HG02623 (cell line): Measurements from ENCODE around the gene TUBB6.

Experiments
- ATAC-seq: cut with Tn5 transposase; IDR thresholded peaks from one replicate; pipeline ENCODE4 v1.9.1; 2021; ENCODE audit warnings: moderate library complexity; ENCODE audit not compliant: unreplicated experiment

TUBB6 gene

DNA sequence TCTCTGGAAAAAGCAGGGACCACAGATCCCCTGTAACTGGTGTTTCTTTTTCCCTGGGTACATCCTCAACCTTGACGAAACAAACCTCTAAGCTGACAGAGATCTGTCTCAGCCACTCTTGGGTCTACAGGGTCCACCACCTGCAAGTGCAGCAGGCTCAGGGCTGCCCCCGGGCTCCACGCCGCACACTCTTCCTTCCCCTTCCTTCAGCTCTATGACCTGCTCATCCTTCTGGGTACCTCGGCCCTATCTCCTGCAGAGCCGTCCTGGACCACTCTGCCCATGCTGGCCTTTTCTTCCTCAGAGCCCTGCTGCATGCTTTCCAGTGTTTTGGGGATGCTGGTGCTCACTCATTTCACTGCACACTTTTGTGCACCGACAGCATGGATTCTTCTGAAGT, 27.5 kb downstream of the TUBB6 start:
- no peak for ATAC-seq

DNA sequence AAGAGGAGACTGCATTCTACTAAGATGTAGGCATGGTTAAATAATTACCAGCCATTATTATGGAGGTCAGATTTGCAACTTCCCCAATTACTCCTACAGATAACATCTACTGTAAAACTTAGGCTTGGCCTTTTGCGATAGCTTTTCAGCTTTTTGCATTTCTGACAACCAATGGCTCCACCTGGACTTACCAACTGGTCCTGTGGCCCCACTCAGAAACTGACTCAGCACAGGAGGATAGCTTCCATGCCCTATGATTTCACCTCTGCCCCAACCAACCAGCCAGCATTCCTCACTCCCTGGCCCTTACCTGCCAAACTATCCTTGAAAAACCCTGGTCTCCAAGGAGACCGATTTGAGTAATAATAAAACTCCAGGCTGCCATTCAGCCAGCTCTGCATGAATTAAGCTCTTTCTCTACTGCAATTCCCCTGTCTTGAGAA, 28.2 kb downstream of the TUBB6 start:
- ATAC-seq, result no peak

DNA sequence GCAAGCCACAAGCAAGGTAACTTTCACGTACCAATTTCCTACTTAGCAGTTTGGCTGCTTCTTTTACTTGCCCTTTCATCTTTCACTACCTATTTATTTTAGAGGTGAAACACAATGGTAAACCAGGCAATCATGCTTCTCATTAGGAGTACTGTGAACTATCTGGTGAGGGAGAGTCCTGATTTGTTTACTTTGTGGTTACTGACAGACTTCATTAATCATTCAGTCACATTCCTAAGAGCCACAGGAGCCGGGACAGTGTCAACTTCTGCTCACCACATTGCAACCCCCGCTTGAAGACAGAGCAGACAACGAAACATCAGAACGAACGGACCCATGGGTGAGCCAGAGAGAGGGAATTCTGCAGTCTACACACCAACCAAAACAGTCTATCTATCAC, 28.8 kb downstream of the TUBB6 start:
- ATAC-seq, result no peak

DNA sequence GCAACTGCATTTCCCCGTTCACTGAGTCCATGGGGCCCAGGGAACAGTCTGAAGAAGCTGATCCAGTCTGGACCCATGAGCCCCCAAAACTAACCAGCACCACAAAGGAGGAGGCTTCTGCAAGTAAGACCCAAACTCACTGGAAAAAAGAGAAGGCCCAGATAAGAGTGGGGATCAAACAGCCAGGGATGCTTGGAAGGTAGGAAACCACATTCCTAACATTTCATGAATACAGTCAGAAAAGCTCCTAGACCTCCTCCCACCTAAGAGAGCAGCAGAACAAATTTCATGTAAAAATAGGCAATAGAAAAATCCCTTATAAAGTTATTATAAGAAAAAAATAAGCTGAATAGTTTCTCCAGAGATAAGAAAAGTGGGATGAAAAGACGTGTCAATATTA, 30.3 kb downstream of the TUBB6 start:
- no peak for ATAC-seq

DNA sequence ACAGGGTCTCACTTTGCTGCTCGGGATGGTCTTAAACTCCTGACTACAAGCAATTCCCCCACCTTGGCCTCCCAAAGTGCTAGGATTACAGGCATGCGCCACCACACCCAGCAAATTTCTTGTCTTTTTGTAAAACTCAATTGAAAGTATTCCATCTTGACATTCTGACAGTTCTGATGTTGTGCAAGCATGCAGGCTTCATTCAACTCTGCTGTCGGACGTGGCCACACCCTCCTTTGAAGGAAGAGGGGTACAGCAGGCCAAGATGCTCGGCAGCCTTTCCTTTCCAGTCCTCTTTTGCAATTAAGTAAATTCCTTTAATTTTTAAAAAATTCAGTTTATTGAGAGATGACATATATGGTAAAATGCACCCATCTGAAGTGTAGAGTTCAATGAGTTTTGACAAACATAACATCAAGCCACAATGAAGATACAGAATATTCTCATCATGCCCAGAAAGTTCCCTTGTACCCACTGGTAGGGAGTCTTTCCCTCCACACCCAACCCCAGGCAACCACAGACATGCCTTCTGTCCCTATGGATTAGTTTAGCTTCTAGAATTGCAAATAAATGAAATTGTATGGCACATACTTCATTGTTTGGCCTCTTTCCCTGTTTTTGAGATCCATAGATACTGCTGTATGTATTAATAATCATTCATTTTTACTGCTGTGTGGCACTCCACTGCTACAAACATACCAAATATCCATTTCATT, 33.1 kb downstream of the TUBB6 start:
- no peak for ATAC-seq

DNA sequence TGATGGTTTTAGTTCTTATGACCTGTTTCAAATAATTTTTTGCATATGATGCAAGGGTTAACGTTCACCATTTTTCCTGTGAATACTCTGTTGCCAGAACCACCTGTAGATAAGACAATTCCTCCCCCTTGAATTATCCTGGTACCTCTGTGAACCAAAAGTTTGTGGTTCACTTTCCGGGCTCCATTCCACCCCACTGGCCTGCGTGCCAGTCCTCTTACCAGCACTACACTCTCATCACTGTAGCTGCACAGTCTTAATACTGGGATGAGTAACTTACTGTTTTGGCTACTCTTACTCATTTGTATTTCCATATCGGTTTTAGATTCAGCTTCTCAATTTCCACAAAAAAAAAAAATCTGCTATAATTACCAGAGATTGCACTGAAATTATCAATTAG, 34.6 kb downstream of the TUBB6 start:
- ATAC-seq, result no peak

DNA sequence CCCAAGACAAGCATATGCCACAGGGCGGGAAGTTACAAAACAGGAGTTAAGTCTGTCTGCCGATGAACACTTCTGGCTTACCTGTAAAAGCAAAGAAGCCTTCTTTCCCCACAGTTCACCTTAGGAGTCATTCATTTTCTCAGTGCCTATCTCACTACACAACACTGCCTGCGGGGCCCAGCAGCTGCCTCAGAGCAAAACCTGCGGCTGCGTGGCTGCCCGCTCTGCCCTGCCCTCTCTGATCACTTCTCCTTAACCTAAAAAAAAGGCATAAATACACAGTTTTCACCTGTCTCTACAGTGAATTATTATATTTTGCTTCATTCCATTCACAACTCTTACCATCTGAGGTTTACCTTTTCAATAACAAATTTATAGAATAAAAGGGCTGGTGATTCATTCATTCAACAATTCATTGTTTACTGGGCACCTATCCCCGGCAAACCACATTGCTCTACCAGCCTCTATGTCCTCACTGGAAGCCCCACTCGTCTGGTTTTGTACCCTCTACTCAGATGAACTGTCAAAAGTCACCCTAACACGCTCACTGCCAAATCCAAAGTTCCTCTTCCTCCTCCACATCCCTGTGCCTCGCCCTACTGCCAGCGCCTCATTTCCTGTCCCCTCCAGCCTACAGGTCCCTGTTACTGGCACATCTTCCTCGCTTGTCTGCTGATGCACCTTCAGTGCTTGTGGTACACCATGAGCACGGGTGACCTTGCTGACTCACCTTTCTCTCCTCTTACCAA, 37.6 kb downstream of the TUBB6 start:
- ATAC-seq, result no peak

DNA sequence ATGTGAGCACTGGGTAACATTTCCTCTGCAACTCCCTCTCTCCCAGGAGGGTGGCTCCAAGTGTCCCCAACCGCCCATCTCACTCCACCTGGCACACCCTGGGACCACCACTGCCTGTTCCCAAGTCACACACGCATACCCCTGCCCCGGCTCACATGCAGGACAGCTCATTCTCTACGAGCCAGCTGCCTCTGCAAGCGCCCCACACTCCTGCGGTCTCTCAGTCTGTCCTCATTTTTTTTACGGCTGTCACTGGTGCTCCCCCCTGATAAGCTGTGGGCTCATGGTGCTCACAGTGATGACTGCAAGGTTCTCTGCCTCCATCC, 38.2 kb downstream of the TUBB6 start:
- ATAC-seq, result no peak

DNA sequence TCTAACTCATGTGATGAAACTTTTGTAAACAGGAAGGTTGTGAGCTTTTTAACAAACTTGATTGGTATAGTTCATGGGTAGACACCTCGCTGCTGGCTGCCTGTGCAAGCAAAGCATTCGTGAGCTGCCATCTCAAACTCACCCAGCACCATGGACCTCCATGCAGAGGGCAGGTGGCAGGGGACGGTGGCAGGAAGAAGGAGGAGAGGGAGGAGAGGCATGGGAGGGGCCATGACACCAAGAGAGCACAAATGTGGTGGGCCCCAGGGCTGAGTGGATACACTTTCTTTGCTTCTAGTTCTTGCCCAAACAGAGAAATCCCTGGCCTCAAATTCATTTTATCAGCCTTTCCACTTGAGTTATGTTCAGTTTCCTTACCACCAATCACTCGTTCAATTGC, 39.9 kb downstream of the TUBB6 start:
- ATAC-seq, result no peak

DNA sequence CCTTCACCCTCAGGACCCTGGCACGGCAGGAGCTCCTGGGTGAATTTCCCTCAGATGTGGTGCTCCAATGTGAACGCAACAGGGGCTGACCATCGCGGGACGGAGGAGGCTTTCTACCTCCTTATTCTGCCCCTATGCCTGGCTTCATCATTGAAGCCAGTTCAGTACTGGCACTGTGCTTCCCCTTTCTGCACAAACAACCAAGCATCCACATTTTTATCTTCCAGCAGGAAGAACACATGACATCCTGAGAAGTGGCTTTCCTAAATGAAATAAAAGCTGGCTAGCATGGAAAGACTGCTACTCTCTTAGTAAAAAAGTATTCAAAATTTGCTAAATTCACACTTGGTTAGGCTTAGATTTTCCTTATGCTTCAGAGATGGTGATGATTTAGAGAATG, 44.1 kb downstream of the TUBB6 start:
- no peak for ATAC-seq

DNA sequence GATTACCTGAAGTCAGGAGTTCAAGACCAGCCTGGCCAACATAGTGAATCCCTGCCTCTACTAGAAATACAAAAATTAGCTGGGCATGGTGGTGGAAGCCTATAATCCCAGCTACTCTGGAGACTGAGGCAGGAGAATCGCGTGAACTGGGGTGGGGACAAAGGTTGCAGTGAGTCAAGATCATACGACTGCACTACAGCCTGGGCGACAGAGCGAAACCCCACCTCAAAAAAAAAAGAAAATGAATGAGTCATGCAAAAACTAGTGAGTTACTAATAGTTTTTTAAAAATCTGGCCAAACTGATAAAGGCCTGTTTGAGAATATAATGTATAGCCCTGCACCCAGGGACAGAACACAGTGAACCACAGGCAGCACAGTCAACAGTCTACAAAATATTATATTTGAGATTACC, 51.5 kb downstream of the TUBB6 start:
- no peak for ATAC-seq

DNA sequence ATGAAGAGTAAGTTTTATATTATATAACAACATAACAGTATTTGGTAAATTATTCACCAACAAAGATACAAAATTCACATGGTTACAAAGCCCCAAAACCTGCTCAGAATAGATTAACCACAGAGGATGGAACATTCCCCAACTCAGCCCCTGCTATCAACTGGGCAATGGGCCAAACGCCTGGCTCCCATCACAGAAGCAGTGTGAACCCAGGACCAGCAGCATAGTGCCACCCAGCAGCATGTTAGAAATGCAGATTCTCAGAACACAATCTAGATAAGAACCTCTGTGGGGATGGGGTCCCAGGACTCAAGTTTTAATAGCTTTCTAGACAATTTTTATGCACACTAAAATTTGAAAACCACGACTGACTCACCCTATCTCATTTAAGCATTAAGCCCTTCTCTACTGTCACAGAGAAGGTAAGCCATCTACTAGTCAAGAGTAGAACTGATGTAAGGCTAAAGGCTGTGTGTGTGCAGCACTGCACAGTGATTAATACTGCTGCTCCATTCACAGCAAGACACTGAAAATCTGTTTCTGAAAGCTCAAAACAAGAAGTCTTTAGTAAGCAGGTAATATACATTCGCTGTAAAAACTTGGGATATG, 53.8 kb downstream of the TUBB6 start:
- ATAC-seq, result no peak

DNA sequence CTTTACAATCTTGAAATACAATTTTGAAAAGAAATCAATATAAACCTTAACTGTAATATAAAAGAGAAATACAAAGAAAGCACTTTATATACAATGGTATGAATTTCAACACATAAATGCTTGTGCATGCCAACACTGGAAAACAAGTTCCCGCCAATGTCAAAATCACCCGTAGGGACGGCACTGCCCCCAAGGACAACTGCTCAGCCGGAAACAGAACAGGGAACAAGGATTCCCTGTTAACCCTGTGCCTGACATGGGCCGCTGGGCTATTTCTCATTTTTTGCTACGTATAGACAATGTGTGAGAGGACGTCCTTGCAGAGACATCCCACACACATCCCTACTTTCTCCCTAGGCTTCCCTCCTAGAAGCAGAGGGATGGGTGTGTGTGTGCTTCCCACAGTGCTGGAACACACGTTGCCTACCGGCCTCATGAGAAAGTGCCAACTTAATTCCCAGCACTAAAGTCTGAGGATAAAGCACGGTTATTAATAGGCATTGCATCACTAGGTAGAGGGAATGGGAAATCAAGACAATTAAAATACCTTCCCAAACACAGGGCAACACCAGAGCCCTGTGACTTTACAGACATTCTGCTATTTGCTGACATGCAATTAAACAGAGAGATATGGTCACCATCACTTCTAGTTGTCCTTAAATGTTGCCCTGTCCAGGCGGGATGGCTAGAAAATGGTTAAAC, 54.6 kb downstream of the TUBB6 start:
- ATAC-seq, result no peak

DNA sequence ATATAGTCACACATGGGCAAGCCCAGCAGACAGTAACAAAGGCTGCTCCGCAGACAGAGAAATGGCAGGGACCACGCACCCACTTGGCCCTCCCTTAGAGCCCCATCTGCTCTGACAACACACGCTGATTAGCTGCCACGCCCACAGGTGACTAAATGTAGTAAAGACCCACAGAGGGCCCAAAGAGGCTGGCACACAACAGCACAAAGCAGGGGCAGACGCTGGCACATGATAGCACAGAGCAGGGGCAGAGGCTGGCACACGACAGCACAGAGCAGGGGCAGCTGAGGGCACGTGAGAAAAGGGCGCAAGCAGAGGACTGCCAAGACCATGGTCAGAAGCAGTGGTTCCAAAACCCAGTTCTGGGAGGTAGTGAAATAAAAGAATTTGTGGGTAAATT, 58.3 kb downstream of the TUBB6 start:
- no peak for ATAC-seq

DNA sequence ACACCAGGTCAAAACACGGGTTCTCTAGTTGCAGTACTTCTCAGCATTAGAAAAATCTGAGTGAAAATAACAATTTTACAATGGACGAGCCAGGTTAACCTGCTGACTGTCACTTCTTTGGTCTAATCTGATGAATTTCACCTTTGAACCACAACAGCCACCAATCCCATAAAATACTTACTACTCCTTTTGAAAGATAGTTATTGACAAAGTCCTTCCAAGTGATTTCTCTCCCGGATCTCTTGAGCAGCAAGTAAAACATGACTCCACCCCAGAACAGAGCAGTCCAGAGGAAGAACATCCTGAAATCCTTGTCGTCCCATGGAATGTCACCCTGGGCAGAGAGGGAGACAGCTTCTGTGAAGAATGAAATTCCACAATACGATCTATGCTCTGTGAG, 58.7 kb downstream of the TUBB6 start:
- ATAC-seq, result no peak

DNA sequence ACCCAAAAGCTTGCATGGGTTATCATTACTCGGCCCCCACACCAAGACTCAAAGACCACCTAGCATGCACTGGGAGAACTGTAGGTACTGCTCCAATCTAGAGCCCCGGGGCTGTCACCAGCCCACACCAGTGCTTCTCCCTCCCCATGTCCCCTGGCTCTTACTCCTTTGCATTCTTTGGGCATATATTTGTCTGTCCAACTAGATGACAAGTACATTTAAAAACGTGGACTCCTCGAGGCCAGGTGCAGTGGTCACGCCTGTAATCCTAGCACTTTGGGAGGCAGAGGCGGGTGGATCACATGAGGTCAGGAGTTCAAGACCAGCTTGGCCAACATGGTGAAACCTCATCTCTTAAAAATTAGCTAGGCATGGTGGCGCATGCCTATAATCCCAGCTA, 61.2 kb downstream of the TUBB6 start:
- no peak for ATAC-seq

DNA sequence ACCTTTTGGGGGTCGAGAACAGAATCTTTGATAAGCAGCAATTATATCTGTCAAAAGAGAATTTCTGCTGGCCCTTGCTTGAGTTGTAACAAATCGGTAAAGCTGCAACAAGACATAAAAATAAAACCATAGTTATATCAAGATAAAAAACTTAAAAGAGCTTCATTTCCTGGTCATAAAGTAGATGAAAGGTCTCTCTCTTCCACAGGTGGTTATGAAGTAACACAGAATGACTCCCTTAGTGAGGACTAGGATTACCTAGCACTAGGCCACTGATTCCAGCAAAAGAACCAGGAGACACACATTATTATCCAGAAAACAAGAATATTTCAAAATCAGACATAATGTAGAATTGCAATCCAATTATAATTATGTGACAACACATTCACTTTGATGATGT, 63.5 kb downstream of the TUBB6 start:
- ATAC-seq, result no peak

DNA sequence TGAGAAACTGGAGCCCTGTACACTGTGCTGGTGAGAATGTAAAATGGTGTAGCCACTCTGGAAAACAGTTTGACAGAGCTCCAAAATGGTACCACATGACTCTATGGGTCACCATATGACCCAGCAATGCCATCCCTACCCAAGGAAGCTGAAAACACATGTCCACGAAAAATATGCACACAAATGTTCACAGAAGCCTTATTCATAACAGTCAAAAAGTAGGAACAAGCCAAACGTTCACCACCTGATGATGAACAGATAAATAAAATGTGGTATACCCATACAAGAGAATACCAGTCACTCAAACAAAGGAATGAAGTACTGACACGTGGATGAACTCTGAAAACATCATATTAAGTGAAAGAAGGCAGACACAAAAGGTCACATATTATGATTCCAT, 64.4 kb downstream of the TUBB6 start:
- ATAC-seq, result no peak

DNA sequence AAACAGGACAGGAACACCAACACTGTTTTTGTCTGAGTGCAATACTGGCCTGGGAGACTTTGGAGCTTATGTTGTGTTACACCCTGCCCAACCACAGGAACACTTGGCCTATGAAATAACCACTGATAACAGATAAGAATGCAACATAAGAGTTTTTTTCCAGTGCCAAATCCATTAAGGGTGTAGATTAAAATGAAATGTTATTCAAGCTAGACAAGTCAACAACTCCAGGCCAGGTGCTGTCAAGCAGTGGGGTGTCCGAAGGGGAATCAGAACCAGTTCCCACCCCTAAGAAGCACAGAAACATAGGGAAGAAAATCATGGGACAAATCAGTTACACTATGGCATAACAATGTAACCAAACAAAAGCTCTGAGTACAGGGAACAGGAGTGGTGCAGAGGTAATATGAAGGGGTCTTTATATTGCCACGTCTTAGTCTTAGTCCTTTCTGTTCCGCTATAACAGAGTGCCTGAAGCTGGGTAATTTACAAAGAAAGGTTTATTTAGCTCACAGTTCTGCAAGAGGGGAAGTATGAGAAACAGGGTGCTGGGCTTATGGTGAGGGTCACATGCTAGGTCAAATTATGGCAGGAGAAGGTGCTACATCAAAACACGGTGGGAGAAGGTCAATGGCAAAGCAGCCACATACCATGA, 65.2 kb downstream of the TUBB6 start:
- no peak for ATAC-seq

DNA sequence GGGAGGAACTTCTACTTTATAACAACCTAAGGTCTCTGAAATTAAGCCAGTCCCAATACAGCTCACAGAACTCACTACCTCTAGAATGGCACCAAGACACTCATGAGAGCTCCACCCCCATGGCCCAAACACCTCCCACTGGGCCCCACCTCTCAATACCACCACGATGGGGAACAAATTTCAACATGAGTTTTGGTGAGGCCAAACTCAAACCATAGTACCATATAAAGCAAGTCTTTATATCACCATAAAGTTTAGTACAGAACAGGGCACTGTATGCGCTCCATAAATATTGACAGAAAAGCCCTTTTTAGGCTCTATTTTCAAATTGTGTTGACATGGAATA, 65.7 kb downstream of the TUBB6 start:
- ATAC-seq, result no peak

DNA sequence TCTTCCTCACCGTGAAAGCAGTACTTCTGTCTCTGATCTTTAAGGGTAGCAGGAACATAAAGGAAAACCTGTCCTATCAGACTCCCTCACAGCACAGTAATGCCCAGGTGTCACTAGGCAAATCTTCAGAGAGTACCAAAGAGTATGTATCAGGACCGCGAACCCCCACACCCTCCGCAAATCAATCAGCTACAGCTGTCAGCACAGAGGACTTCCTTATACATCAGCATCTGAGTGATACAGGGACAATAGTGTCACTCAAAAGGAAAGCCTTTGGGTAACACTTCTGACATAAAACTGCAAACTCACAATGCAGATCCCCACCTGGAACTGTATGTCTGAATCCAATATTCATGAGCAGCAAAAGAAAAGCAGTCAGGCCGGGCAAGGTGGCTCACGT, 66.4 kb downstream of the TUBB6 start:
- ATAC-seq, result no peak
